PC-9 (cell line): Measurements from ENCODE around the gene ENAM.

Source experiments
- CTCF ChIP-seq: fragments of 200-600 bp; sonication (generic); conservative IDR thresholded peaks from 2 replicates; pipeline ENCODE4 v1.6.1; 2017; ENCODE audit warnings: mixed run types, antibody characterized with exemption, mild to moderate bottlenecking, moderate library complexity
- EZH2 ChIP-seq: fragments of 200-600 bp; sonication (generic); IDR thresholded peaks from 2 replicates; pipeline ENCODE4 v1.8.0; 2017; ENCODE audit warnings: antibody characterized with exemption, low read depth

GRCh38 chr4:70651864-70652506 is 23.4 kb downstream of the ENAM start:
- TF ChIP-seq CTCF (peak; percentile 64), EZH2 (no peak)
